K562 (cell line): ENCODE measurements around the gene SLC22A6. TPM values are rescaled to one million over a fixed set of nuclear protein-coding genes. Genes with fewer than 3 reads are reported as not detected.

Experiments
- ATAC-seq: fragments of 200-7000 bp; cut with Tn5 transposase; 3 replicates; pipeline ENCODE4 v1.9.1; 2020; ENCODE audit warnings: moderate library complexity
- BruUV-seq: library from RNA; stranded (reverse); fragments of 400-500 nt; replicated peaks from 2 replicates; lab custom pipeline; 2021; lab: Mats Ljungman, UMichigan
- CTCF ChIA-PET: fragments of 300-600 bp; formaldehyde crosslinking; extraction: SDS; loops from one replicate; lab custom pipeline; 2021; ENCODE audit warnings: low intra/inter-chr PET ratio; lab: Yijun Ruan, JAX
- POLR2A ChIA-PET: fragments of 300-600, 350-650 bp; sonication (Branson Sonifier 250); formaldehyde crosslinking; extraction: SDS; loops from one replicate; lab custom pipeline; 2021; ENCODE audit warnings: antibody characterized with exemption, inconsistent platforms; lab: Yijun Ruan, JAX
- DNase-seq, 4 experiments: peaks; one replicate each; pipeline versions ENCODE4 v3.0.0 to v3.0.0-alpha.2; 2011 to 2018; ENCODE audit warnings: low spot score in 3 of 4, mixed read lengths in 3 of 4; ENCODE audit errors: extremely low read depth in 1 of 4
- FAIRE-seq: peaks from 2 replicates; lab custom pipeline; 2011; peaks lifted over from hg19 to GRCh38; lab: Jason Lieb, UNC
- H2AFZ ChIP-seq: 2 replicates; pipeline ENCODE4 v1.6.0; 2011; ENCODE audit warnings: low read depth, low read length, control low read depth, inconsistent platforms
- H3K27ac ChIP-seq: fragments of 200-600 bp; 3 replicates; pipeline ENCODE4 v1.8.0; 2011; ENCODE audit warnings: low read depth, mild to moderate bottlenecking, control low read depth, inconsistent platforms, low read length, moderate library complexity, mixed read lengths; ENCODE audit errors: extremely low read depth
- H3K27me3 ChIP-seq, 2 experiments: fragments of 300-600 bp in 1 of 2; 2 replicates in 1 of 2; 3 replicates in 1 of 2; pipeline versions ENCODE4 v1.6.0 to v1.8.0; 2011; ENCODE audit warnings: inconsistent platforms in 2 of 2, low read length in 2 of 2, mild to moderate bottlenecking in 1 of 2, mixed read lengths in 1 of 2, moderate library complexity in 1 of 2; ENCODE audit not compliant: control insufficient read depth in 2 of 2, insufficient read depth in 2 of 2
- H3K36me3 ChIP-seq: fragments of 300-600 bp; 3 replicates; pipeline ENCODE4 v1.8.0; 2011; ENCODE audit warnings: mild to moderate bottlenecking, low read length, inconsistent platforms; ENCODE audit not compliant: control insufficient read depth, insufficient read depth
- H3K4me1 ChIP-seq, 2 experiments: fragments of 200-600 bp in 1 of 2; replicated peaks in 1 of 2; 2 replicates in 1 of 2; 3 replicates in 1 of 2; pipeline versions ENCODE4 v1.5.1 to v1.8.0; 2011; ENCODE audit warnings: inconsistent platforms in 2 of 2, low read length in 2 of 2, mild to moderate bottlenecking in 1 of 2, mixed read lengths in 1 of 2, moderate library complexity in 1 of 2; ENCODE audit not compliant: control insufficient read depth in 2 of 2, insufficient read depth in 2 of 2
- H3K4me2 ChIP-seq: 2 replicates; pipeline ENCODE4 v1.6.1; 2011; ENCODE audit warnings: low read length, control low read depth, inconsistent platforms, mixed read lengths; ENCODE audit not compliant: insufficient read depth
- H3K4me3 ChIP-seq: fragments of 200-600 bp; sonication (generic), shearing (Covaris generic); 2 replicates; pipeline ENCODE4 v1.5.1; 2016; ENCODE audit warnings: control low read depth, inconsistent platforms
- H3K79me2 ChIP-seq: fragments of 200-600 bp; 3 replicates; pipeline ENCODE4 v1.8.0; 2011; ENCODE audit warnings: low read length, inconsistent platforms; ENCODE audit not compliant: control insufficient read depth, insufficient read depth
- H3K9ac ChIP-seq, 2 experiments: 2 replicates each; pipeline versions ENCODE4 v1.6.0 to v1.6.1; 2011; ENCODE audit warnings: low read depth in 2 of 2, low read length in 2 of 2, control low read depth in 1 of 2, inconsistent platforms in 1 of 2, mild to moderate bottlenecking in 1 of 2, mixed read lengths in 1 of 2; ENCODE audit not compliant: insufficient read depth in 1 of 2
- H3K9me1 ChIP-seq: one replicate; pipeline ENCODE4 v1.6.0; 2011; ENCODE audit warnings: inconsistent platforms, mild to moderate bottlenecking, low read length, moderate library complexity; ENCODE audit not compliant: control insufficient read depth, insufficient read depth
- H3K9me3 ChIP-seq: replicated peaks from 2 replicates; pipeline ENCODE4 v1.5.1; 2011; ENCODE audit warnings: low read depth, low read length, inconsistent platforms; ENCODE audit not compliant: control insufficient read depth, insufficient read depth
- H4K20me1 ChIP-seq: replicated peaks from 2 replicates; pipeline ENCODE4 v1.6.1; 2011; ENCODE audit warnings: low read length, inconsistent platforms, mixed read lengths; ENCODE audit not compliant: control insufficient read depth, insufficient read depth
- CCAR2 ChIP-seq: fragments of 200-400 bp; formaldehyde crosslinking; IDR thresholded peaks from 2 replicates; pipeline ENCODE4 v1.6.1; 2017; ENCODE audit warnings: mild to moderate bottlenecking, low read depth, low read length
- DDX20 ChIP-seq: fragments of 450-650 bp; IDR thresholded peaks from 2 replicates; pipeline ENCODE4 v1.6.1; 2016; ENCODE audit warnings: missing genetic modification characterization, low read depth, mild to moderate bottlenecking, missing compliant biosample characterization, moderate library complexity
- ELF4 ChIP-seq: fragments of 450-650 bp; formaldehyde crosslinking; IDR thresholded peaks from 2 replicates; pipeline ENCODE4 v1.4.0; 2022; ENCODE audit warnings: missing genetic modification characterization
- MAFK ChIP-seq: IDR thresholded peaks from 2 replicates; pipeline ENCODE4 v1.6.1; 2011; ENCODE audit warnings: low read length, improper control_type of control experiment
- NR1H2 ChIP-seq: sonication (generic); formaldehyde crosslinking; IDR thresholded peaks from 2 replicates; pipeline ENCODE4 v1.4.0; 2020; ENCODE audit warnings: mild to moderate bottlenecking, missing genetic modification reagents
- NRF1 ChIP-seq, 2 experiments: fragments of 450-650 bp; IDR thresholded peaks in 1 of 2; conservative IDR thresholded peaks in 1 of 2; 2 replicates each; pipeline ENCODE4 v1.6.1; 2014; ENCODE audit warnings: mild to moderate bottlenecking in 2 of 2
- PYGO2 ChIP-seq: fragments of 450-650 bp; IDR thresholded peaks from 2 replicates; pipeline ENCODE4 v1.6.1; 2016; ENCODE audit warnings: mild to moderate bottlenecking, missing genetic modification characterization, moderate library complexity, missing compliant biosample characterization
- SIRT6 ChIP-seq: IDR thresholded peaks from one replicate; pipeline ENCODE4 v1.6.1; 2012; ENCODE audit warnings: low read depth, mild to moderate bottlenecking, control low read depth, inconsistent platforms, low read length, moderate library complexity
- WGBS: fragments of 100-300 bp; shearing (Covaris generic); methylation state at CpG from one replicate; pipeline ENCODE4 v1.1.6; 2016; ENCODE audit warnings: low coverage, mixed read lengths; ENCODE audit not compliant: insufficient coverage; ENCODE audit errors: missing lambda C conversion rate; 5-methylcytosine and 5-hydroxymethylcytosine counted together
- in situ Hi-C: fragments of 300-500 bp; cut with MboI; formaldehyde crosslinking; loops from 4 replicates; pipeline ENCODE4 v1.15.0; 2018; ENCODE audit warnings: inconsistent platforms, mixed read lengths
- intact Hi-C: fragments of 100-400 bp; cut with micrococcal nuclease; formaldehyde crosslinking; loops from 2 replicates; pipeline ENCODE4 v1.14.2; 2022
- polyA plus RNA-seq, 8 experiments: library from polyadenylated mRNA; depleted of rRNA in 4 of 8; stranded (reverse) in 5 of 8; unstranded in 3 of 8; fragments of >200 nt; fragmentation: Nextera tagmentation in 2 of 8; fragmentation: Illumina TruSeq in 1 of 8; extraction: Ambion mirVana in 2 of 8; extraction: Trizol in 1 of 8; gene quantifications; 2 replicates each; pipeline versions ENCODE4 v1.2.1 to v1.2.3, GENCODE V29; 2011 to 2014; ENCODE audit warnings: inconsistent platforms in 1 of 8, missing spikeins in 1 of 8
- total RNA-seq, 7 experiments: library from RNA; depleted of rRNA in 6 of 7; stranded (reverse); fragments of >200 nt in 6 of 7; fragmentation: Illumina TruSeq in 2 of 7; extraction: Trizol in 2 of 7; gene quantifications; 2 replicates each; pipeline versions ENCODE4 v1.2.1 to v1.2.3, GENCODE V29; 2011 to 2021; ENCODE audit warnings: low replicate concordance in 1 of 7
- TF ChIP-seq, protein P1 (sequence below): fragments of 450-650 bp; IDR thresholded peaks from 2 replicates; pipeline ENCODE4 v1.6.1; 2018; ENCODE audit warnings: mild to moderate bottlenecking, low read depth; ENCODE audit not compliant: partially characterized antibody

The SLC22A6 gene
- total and polyA plus RNA-seq, 9 of the 15 experiments (the other 6 are each of a cell fraction or from before 2014, with no cell fraction given), result not detected

DNA sequence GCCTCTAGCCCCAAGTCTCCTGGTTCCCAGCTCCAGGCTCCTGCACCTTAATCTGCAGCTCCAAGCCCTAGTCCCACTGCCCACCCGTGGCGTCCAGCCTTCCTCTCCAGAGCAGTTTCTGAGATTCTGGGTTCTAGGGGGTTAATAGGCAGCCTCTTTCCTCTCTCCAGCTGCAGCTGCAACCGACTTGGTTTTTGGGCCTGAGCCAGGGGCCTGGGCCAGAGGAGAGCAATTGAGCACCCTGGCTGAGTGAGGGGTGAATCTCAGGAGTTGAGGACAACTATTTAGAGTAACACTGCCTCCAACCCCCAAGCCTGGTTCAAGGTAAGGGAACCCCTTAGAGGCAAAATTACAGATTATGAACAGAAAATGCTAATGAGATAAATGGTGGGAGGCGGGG, 54.6 kb downstream of the SLC22A6 start:
- peaks cover 7% of the 10 kb centered on the region; the same call in 1 of the 2 replicates for H4K20me1 ChIP-seq
- TF ChIP-seq MAFK (no peak), NRF1 (conservative IDR thresholded peaks at IDR 0.05 in 1 of 2, IDR thresholded peaks at IDR 0.05 in 1 of 2) (no peak), ELF4 (no peak), CCAR2 (no peak), NR1H2 (CRISPR knock-in tag) (no peak), PYGO2 (tag) (no peak), SIRT6 (no peak), DDX20 (no peak)
- TF ChIP-seq, protein P1, sequence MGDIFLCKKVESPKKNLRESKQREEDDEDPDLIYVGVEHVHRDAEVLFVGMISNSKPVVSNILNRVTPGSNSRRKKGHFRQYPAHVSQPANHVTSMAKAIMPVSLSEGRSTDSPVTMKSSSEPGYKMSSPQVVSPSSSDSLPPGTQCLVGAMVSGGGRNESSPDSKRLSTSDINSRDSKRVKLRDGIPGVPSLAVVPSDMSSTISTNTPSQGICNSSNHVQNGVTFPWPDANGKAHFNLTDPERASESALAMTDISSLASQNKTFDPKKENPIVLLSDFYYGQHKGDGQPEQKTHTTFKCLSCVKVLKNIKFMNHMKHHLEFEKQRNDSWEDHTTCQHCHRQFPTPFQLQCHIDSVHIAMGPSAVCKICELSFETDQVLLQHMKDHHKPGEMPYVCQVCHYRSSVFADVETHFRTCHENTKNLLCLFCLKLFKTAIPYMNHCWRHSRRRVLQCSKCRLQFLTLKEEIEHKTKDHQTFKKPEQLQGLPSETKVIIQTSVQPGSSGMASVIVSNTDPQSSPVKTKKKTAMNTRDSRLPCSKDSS, result no peak
- DNase-seq (no peak), FAIRE-seq (no peak), ATAC-seq (no peak)
- H3K9me3 ChIP-seq, result no peaks in the 10 kb centered on the region
- no peaks in the 10 kb centered on the region for H3K9me1 ChIP-seq
- peaks cover 22 to 73% of the 10 kb centered on the region in 2 experiments for H3K27me3 ChIP-seq
- H3K36me3 ChIP-seq, result no peaks in the 10 kb centered on the region
- peaks cover 0 to 15% of the 10 kb centered on the region in 2 experiments; a peak in 2 of 5 replicates for H3K4me1 ChIP-seq
- no peak overlapping the region for H3K4me3 ChIP-seq
- intact Hi-C loops (no loop called here), in situ Hi-C loops (no loop called here)
- no peak overlapping the region for H3K27ac ChIP-seq
- WGBS, result 2% methylated on average over 4 of the region's 4 CpGs
- no peaks in the 10 kb centered on the region for H3K79me2 ChIP-seq
- H3K4me2 ChIP-seq, result no peak overlapping the region
- no peak overlapping the region for H2AFZ ChIP-seq
- no TSS peak for BruUV-seq
- H3K9ac ChIP-seq, result no peak overlapping the region
- ChIA-PET CTCF (no interaction called here), POLR2A (no interaction called here)
